Stimulated activated naive CD8-positive, alpha-beta T cell treated with anti-CD3 and anti-CD28 coated beads, Interleukin-15, Interleukin-2, amounts not matched to agents 100 U/mL and 50 U/mL, for 24 hours (primary cell): ENCODE data around the gene STAT6.
A peak's percentile ranks its signal among the peaks of the same experiment; 100 is the strongest.

ENCODE experiments used
- ATAC-seq: fragments of 150-1000 bp; cut with Tn5 transposase; one replicate; pipeline ENCODE4 v1.10.0; 2021
- DNase-seq: peaks from one replicate; pipeline ENCODE4 v3.0.0; 2021

Gene STAT6

GRCh38 chr12:57048423-57049118, 62.6 kb downstream of the STAT6 start:
- ATAC-seq (no peak), DNase-seq (no peak)

- ATAC-seq (no peak), DNase-seq (no peak)
These were observed 63.2 kb downstream of the STAT6 start for GRCh38 chr12:57047981-57048380.

GRCh38 chr12:57046947-57047890, 63.9 kb downstream of the STAT6 start:
- ATAC-seq (peak; percentile 86), DNase-seq (peak; percentile 74)

GRCh38 chr12:57046086-57046791, 64.9 kb downstream of the STAT6 start:
- no peak for ATAC-seq
- no peak for DNase-seq
